Activated T-helper 17 cell treated with anti-CD3 and anti-CD28 coated beads, Interleukin-2, amount 50 U/mL, for 72 hours (primary cell): ENCODE measurements around the gene WDR20. TPM values are rescaled to one million over a fixed set of nuclear protein-coding genes. Genes with fewer than 3 reads are reported as not detected.

ENCODE experiments used
- ATAC-seq: fragments of 150-1000 bp; cut with Tn5 transposase; replicated peaks from 2 replicates; pipeline ENCODE4 v1.10.0; 2021; ENCODE audit warnings: mild to moderate bottlenecking, moderate library complexity
- H3K27ac Mint-ChIP-seq: one replicate; pipeline ENCODE4 v1.8.0; 2022; ENCODE audit warnings: mixed read lengths
- H3K27me3 Mint-ChIP-seq: one replicate; pipeline ENCODE4 v1.8.0; 2022; ENCODE audit warnings: mixed read lengths
- H3K36me3 Mint-ChIP-seq: one replicate; pipeline ENCODE4 v1.8.0; 2022; ENCODE audit warnings: low read depth, mild to moderate bottlenecking, mixed read lengths
- H3K4me1 Mint-ChIP-seq: one replicate; pipeline ENCODE4 v1.8.0; 2022; ENCODE audit warnings: mixed read lengths
- H3K4me3 Mint-ChIP-seq: one replicate; pipeline ENCODE4 v1.8.0; 2022; ENCODE audit warnings: mild to moderate bottlenecking, mixed read lengths
- H3K9me3 Mint-ChIP-seq: one replicate; pipeline ENCODE4 v1.8.0; 2022; ENCODE audit warnings: mixed read lengths
- total RNA-seq, 2 donors: library from RNA; stranded (reverse); gene quantifications; one replicate each; pipeline ENCODE4 v1.2.3, GENCODE V29; 2022

WDR20 gene
- total RNA-seq, 2 donors from 2014 or later, result 30.9 to 33.0 TPM

DNA sequence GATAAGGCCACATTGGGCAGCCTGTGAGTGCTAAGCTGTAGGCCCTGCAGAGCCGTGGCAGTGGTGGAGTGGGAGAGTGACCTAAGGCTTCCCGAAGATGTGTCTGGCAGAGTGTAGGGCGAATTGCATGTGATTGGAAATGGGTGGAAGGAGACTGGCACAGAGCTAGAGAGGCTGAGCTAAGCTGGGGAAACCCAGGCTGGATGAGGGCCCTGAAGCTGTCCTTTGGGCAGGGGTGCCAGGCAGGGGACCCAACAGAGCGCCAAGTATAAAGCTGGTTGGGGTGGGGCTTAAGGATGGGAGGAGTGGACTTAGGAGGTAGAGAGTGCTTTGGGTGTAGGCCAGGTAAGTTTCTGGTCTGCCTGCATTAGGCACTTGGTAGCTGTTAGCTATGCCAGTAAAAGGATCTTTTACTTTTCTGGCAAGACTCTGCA, 47.9 kb downstream of the WDR20 start:
- Mint-ChIP-seq H3K4me3 (no peak overlapping the region), H3K9me3 (no peaks in the 10 kb centered on the region), H3K27me3 (no peaks in the 10 kb centered on the region), H3K4me1 (peaks cover 44% of the 10 kb centered on the region), H3K36me3 (no peaks in the 10 kb centered on the region), H3K27ac (peak overlapping the region; percentile 83)
- ATAC-seq, result no peak

DNA sequence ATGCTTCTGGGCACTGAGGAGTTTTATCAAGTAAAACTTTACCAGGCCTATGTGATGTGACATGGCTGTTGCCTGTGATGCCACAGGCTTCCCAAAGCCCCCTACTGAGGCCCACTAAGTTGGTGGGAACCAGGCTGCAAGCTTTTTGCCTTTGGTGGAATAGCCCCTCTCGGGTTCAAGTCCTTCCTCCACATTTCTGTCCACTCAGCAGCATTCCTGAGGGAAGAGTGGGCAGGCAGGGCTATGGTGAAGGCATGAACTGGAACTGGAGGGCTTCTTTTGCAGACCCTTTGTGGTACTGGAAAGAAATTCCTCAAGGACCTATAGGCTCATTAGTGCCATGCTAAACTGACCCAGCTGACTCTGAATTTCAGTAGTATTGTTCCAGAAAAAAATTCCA, 48.5 kb downstream of the WDR20 start:
- Mint-ChIP-seq H3K4me3 (no peak overlapping the region), H3K27me3 (no peaks in the 10 kb centered on the region), H3K36me3 (no peaks in the 10 kb centered on the region), H3K4me1 (peaks cover 40% of the 10 kb centered on the region), H3K9me3 (no peaks in the 10 kb centered on the region), H3K27ac (no peak overlapping the region)
- ATAC-seq, result no peak

DNA sequence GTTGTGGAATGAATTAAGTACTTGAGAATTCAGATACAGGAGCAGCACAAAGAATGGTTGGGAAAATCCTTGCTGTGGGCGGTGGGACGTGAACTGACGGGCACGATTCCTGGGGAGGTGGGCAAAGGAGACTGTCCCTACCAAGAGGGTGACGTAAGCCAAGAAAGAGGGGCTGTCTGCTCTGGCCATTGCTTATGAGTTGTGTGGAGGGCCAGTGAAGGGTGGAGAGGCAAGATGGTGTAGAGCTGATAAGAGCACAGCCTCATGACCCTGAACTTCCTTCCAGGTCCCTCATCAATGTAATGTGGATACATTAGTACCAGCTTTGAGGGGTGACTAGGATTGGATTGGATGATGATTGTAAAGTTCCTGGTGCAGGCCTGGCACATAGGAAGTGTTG, 50.2 kb downstream of the WDR20 start:
- Mint-ChIP-seq H3K36me3 (peaks cover 7% of the 10 kb centered on the region), H3K27me3 (no peaks in the 10 kb centered on the region), H3K9me3 (no peaks in the 10 kb centered on the region), H3K4me1 (peaks cover 23% of the 10 kb centered on the region), H3K4me3 (no peak overlapping the region), H3K27ac (peak overlapping the region; percentile 76)
- no peak for ATAC-seq

DNA sequence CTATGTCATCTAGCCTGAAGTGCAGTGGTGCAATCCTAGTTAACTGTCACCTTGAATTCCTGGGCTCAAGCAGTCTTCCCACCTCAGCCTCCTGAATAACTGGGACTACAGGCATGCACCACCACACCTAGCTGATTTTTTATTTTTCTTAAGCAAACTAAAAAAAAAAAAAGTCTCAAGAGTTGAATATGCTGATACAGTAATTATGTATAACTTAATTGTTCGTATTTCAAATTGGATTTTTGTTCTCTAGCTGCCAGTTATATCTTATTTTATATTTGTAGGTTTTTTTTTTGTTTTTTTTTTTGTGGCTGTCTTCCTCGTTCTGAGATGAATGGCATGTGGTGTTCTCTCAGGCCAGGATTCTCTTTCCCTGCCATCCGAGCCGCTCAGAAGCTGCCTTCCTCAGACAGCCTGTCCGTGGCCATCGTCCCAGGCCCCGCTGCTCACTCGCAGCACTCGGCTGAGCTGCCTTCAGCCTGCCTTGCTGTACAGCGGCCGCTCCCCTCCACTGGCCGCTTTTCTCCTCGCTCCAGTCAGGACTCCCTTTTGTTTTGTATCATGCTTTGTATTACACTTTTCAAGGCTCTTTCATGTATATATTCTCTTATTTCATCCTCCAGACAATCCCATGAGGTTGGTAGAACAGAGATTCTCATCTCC, 53.3 kb downstream of the WDR20 start:
- peaks cover 25% of the 10 kb centered on the region for H3K4me1 Mint-ChIP-seq
- no peaks in the 10 kb centered on the region for H3K27me3 Mint-ChIP-seq
- no peak overlapping the region for H3K27ac Mint-ChIP-seq
- ATAC-seq, result no peak
- H3K4me3 Mint-ChIP-seq, result no peak overlapping the region
- H3K9me3 Mint-ChIP-seq, result no peaks in the 10 kb centered on the region
- H3K36me3 Mint-ChIP-seq, result peaks cover 38% of the 10 kb centered on the region

DNA sequence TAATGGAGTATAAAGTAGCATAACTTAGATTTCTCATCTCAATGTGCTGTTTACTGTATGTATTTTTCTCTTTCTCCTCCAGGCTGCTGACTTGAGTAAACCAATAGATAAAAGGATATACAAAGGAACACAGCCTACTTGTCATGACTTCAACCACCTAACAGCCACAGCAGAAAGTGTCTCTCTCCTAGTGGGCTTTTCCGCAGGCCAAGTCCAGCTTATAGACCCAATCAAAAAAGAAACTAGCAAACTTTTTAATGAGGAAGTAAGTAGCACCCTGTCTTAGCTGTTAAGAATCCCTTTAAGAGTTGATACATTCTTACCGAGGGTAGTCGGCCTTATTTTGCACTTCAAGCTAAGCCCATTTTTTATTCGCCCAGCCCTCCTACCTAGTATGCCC, 55.2 kb downstream of the WDR20 start:
- no peak overlapping the region for H3K4me3 Mint-ChIP-seq
- ATAC-seq, result no peak
- no peak overlapping the region for H3K27ac Mint-ChIP-seq
- H3K27me3 Mint-ChIP-seq, result no peaks in the 10 kb centered on the region
- H3K4me1 Mint-ChIP-seq, result peaks cover 38% of the 10 kb centered on the region
- peaks cover 57% of the 10 kb centered on the region for H3K36me3 Mint-ChIP-seq
- H3K9me3 Mint-ChIP-seq, result no peaks in the 10 kb centered on the region

DNA sequence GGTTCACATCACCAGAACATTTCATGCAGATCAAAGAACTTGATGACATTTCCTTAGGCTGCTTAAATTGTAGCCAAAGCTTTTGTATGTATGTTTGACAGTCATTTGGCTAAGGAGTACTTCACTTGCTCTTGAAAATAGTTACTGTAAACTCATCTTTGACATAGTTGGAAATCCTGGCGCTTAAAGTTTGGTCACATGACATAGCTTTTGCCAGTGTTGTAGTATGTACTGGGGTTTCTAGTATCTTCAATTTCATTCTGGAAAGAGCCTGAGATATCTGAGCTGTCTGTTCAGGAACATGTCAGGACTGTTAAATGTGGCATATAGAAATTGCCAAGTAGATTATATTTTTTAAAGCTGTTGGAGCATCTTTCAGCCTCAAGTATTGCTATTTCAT, 55.7 kb downstream of the WDR20 start:
- Mint-ChIP-seq H3K36me3 (peaks cover 63% of the 10 kb centered on the region), H3K4me3 (no peak overlapping the region), H3K4me1 (peaks cover 41% of the 10 kb centered on the region), H3K9me3 (no peaks in the 10 kb centered on the region), H3K27me3 (no peaks in the 10 kb centered on the region), H3K27ac (no peak overlapping the region)
- no peak for ATAC-seq

DNA sequence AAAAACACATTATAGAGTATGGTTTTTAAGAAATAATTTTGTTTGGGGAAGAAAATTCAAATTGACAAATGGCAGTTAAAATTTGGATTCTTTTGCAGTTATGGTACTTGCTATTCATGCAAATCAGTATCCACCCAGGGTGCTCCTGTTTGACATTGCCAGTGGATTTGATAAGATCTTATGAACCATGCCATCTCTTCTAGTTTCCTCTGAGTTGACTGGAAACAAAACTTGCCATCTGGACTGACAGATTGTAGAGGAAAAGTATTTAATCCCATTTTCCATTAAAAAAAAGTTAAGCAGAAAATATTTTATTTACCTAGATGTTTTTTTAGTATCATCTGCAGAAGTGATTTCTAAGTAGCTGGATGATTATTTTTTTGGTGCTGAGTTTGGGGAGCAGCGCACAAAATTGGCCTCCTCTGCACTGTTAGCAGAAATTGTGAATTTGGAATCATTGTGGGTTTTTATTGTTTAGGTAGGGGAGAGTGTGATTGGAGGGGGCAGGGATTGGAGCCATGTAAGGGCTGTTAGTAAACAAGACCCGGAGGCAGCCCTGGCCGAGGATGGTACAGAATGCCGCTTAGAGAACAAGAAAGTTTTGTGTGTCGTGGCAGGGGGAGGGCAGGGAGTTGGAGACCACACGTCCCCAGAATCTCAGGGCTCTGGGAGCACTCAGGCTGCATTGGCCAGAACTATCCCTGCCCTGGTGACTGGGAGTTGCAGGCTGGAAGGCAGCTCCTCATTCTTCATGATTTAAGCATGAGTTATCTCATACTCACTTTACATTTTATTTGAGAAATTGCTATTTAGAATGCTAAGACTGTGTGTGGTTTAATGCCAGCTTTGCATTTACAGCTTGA, 56.6 kb downstream of the WDR20 start:
- peak overlapping the region; percentile 51 for H3K27ac Mint-ChIP-seq
- no peaks in the 10 kb centered on the region for H3K27me3 Mint-ChIP-seq
- no peaks in the 10 kb centered on the region for H3K9me3 Mint-ChIP-seq
- peaks cover 65% of the 10 kb centered on the region for H3K36me3 Mint-ChIP-seq
- H3K4me1 Mint-ChIP-seq, result peaks cover 46% of the 10 kb centered on the region
- ATAC-seq, result no peak
- no peak overlapping the region for H3K4me3 Mint-ChIP-seq

DNA sequence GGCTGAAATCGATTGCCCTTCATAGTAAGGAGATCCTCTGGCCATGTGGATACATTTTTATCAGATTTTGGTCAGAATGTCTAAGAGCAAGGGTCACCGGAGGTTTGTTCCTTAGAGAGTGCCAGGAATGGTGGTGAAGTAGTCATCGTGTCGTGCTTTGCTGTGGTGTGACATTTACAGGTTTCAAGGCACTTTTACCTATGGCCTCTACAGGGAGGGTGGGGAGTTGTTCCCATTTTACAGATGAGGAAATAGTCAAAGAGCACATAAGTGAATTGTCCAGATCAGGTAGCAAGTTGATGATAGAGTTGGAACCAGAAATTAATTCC, 57.2 kb downstream of the WDR20 start:
- no peak for ATAC-seq
- Mint-ChIP-seq H3K36me3 (peaks cover 69% of the 10 kb centered on the region), H3K4me1 (peaks cover 51% of the 10 kb centered on the region), H3K9me3 (no peaks in the 10 kb centered on the region), H3K27ac (peak overlapping the region; percentile 32), H3K27me3 (no peaks in the 10 kb centered on the region), H3K4me3 (no peak overlapping the region)

DNA sequence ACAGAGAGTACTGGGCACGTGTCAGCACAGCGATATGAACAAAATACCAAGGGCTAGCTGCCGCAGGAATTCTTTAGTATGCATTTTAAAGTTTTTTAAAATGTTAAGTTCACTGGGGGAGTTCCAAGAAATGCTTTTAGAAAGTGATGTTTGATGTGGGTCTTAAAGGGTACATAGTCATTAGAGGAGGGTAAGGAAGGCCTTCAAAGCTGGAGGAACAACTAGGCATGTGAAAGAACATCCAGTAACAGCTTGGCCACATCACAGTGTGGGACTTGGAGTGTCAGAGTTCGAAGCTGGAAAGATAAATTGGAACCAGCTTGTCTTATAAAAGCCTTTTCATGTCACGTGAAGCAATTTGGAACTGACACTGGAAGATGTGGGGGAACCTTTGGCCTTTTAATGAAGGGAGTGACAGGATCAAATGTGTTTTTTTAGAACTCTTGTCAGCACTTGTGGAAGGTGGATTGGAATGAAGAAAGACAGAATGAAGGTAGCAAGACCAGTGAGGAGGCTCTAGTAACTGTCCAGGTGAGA, 57.7 kb downstream of the WDR20 start:
- Mint-ChIP-seq H3K4me3 (no peak overlapping the region), H3K27me3 (no peaks in the 10 kb centered on the region), H3K27ac (peak overlapping the region; percentile 32), H3K9me3 (no peaks in the 10 kb centered on the region), H3K4me1 (peaks cover 53% of the 10 kb centered on the region), H3K36me3 (peaks cover 69% of the 10 kb centered on the region)
- no peak for ATAC-seq

DNA sequence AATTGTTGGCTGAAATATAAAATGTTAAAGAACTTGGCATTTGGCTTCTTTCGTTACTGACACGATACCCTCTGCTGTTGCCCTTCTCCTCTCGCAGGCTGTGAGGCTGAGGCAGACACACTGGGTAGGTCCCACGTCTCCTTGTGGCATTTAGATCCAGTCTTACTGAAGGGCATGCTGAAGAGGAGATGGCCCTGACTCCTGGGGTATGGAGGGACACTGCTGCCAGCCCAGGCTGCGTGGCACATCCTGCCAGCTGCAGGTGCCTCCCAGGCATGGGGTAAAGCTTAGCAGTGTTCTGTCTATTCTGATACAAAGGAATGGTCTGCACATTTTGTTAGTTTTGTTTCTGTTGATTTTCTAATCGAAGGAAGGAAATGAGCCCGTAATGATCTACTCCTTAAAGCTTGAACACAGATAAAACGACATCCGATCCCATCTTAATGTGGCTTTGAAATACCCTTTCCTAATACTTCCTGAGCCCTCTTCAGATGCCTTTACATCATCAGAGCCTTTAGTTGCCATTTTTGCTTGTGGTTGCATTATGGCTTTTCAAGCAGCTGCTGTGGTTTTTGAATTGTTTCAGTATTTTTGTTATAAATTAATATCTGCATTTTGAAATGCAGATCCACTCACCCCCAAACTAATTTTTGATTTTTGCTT, 61.1 kb downstream of the WDR20 start:
- Mint-ChIP-seq H3K27me3 (no peaks in the 10 kb centered on the region), H3K4me1 (peaks cover 55% of the 10 kb centered on the region), H3K4me3 (peak overlapping the region; percentile 44), H3K9me3 (no peaks in the 10 kb centered on the region), H3K27ac (peak overlapping the region; percentile 63), H3K36me3 (peaks cover 85% of the 10 kb centered on the region)
- ATAC-seq, result peak; percentile 41

DNA sequence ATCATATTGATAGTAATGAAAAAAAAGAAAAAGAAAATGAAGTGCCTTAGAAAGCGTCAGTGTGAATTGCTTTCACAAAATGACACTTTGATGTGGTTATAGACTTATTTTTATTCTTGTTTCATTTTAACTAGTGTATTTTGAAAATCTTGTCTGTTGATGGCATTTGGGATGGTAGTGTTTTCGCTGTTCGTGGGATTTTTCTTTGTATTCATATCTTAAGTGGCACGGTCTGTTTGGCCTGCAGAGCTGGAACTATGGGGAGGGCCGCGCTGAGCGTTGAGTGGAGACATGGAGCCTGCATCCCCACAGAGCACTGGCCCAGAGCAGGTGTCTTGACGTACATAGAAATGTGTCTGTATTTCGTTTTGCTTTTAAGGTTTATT, 61.6 kb downstream of the WDR20 start:
- peak overlapping the region; percentile 63 for H3K27ac Mint-ChIP-seq
- peak; percentile 85 for ATAC-seq
- H3K36me3 Mint-ChIP-seq, result peaks cover 85% of the 10 kb centered on the region
- H3K9me3 Mint-ChIP-seq, result no peaks in the 10 kb centered on the region
- H3K4me3 Mint-ChIP-seq, result peak overlapping the region; percentile 44
- peaks cover 55% of the 10 kb centered on the region for H3K4me1 Mint-ChIP-seq
- no peaks in the 10 kb centered on the region for H3K27me3 Mint-ChIP-seq

DNA sequence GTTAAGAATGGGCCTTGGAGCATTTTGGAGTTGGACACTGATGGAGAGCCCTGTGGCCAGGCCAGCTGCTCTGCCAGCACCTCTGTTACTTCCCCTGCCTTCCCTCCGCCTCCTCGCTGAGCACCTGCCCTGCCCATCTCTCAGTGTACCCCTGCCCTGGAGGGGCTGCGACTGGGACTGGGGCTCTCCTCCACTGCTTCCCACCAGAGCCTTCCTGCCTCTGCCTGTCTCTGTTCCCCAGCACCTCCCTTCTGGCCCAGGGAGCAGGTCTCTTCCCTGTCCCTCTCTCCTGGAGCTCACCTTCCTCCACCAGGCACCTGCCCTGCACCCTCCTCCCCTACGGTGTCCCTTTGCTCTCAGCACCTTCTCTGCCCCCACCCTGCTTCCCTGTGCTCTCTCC, 62.1 kb downstream of the WDR20 start:
- no peaks in the 10 kb centered on the region for H3K9me3 Mint-ChIP-seq
- peak overlapping the region; percentile 44 for H3K4me3 Mint-ChIP-seq
- peak; percentile 11 for ATAC-seq
- peaks cover 85% of the 10 kb centered on the region for H3K36me3 Mint-ChIP-seq
- peaks cover 54% of the 10 kb centered on the region for H3K4me1 Mint-ChIP-seq
- no peaks in the 10 kb centered on the region for H3K27me3 Mint-ChIP-seq
- H3K27ac Mint-ChIP-seq, result peak overlapping the region; percentile 63

DNA sequence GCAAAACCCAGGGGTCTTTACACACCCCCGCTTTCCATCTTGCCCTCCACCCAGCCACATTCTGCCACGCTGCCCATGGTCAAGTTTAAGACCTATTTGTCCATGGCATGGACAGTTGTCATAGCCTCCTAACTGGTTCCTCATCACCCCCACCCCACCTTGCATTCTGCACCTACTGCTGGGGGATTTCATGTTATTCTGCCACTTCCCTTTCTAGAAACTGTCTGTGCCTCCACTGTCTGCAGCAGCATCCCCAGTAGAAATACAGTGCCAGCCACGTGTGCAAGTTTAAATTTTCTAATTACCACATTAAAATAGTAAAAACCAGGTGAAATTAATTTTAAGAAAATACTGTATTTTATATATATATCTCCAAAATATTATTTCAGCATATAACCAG, 63.2 kb downstream of the WDR20 start:
- no peak overlapping the region for H3K4me3 Mint-ChIP-seq
- peaks cover 50% of the 10 kb centered on the region for H3K4me1 Mint-ChIP-seq
- no peak overlapping the region for H3K27ac Mint-ChIP-seq
- no peaks in the 10 kb centered on the region for H3K27me3 Mint-ChIP-seq
- peaks cover 85% of the 10 kb centered on the region for H3K36me3 Mint-ChIP-seq
- H3K9me3 Mint-ChIP-seq, result no peaks in the 10 kb centered on the region
- no peak for ATAC-seq

DNA sequence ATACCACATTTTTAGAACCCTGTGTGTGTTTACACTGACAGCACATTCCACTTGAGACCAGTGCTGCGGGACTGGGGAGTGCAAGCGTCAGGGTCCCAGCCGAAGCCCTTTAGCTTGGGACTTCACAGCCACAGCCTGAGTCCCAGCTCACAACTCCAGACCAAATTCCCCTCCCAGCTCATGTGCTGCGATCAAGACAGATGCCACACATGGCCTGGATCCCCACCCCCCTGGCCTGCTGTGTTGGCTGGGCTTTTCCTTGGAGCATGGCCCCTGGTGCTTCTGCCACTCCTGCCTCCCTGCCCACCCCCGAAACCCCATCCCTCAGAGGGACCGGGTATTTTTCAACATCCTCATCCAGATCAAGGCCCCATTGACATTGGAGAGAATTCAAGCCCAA, 63.7 kb downstream of the WDR20 start:
- Mint-ChIP-seq H3K9me3 (no peaks in the 10 kb centered on the region), H3K27ac (no peak overlapping the region), H3K36me3 (peaks cover 83% of the 10 kb centered on the region), H3K4me3 (no peak overlapping the region), H3K4me1 (peaks cover 48% of the 10 kb centered on the region), H3K27me3 (no peaks in the 10 kb centered on the region)
- ATAC-seq, result no peak
